H9 (cell line): Measurements from ENCODE around the gene FPGS. TPM values are rescaled to one million over a fixed set of nuclear protein-coding genes. Genes with fewer than 3 reads are reported as not detected.

Experiments used
- DNase-seq: peaks from one replicate; pipeline ENCODE4 v3.0.0-alpha.2; 2017
- H2AFZ ChIP-seq: one replicate; pipeline ENCODE4 v1.6.1; 2013; ENCODE audit warnings: mild to moderate bottlenecking, low read length, control low read depth, moderate library complexity
- H2AK5ac ChIP-seq: 2 replicates; pipeline ENCODE4 v1.6.1; 2013; ENCODE audit warnings: low read length, control low read depth, mixed read lengths; ENCODE audit not compliant: insufficient read length
- H2BK120ac ChIP-seq: one replicate; pipeline ENCODE4 v1.6.1; 2013; ENCODE audit warnings: low read depth, mild to moderate bottlenecking, low read length, control low read depth, inconsistent platforms; ENCODE audit not compliant: poor library complexity, severe bottlenecking
- H2BK12ac ChIP-seq: 2 replicates; pipeline ENCODE4 v1.6.1; 2013; ENCODE audit warnings: low read length, control low read depth, mixed read lengths, low read depth; ENCODE audit not compliant: insufficient read length
- H2BK15ac ChIP-seq: 2 replicates; pipeline ENCODE4 v1.6.1; 2013; ENCODE audit warnings: low read depth, low read length, control low read depth
- H2BK20ac ChIP-seq: one replicate; pipeline ENCODE4 v1.6.1; 2013; ENCODE audit warnings: low read depth, mild to moderate bottlenecking, low read length, control low read depth, inconsistent platforms; ENCODE audit not compliant: poor library complexity, severe bottlenecking
- H2BK5ac ChIP-seq: 2 replicates; pipeline ENCODE4 v1.6.1; 2013; ENCODE audit warnings: low read length, control low read depth, mixed read lengths; ENCODE audit not compliant: insufficient read length
- H3K14ac ChIP-seq: 2 replicates; pipeline ENCODE4 v1.6.1; 2013; ENCODE audit warnings: low read length, control low read depth; ENCODE audit not compliant: insufficient read depth
- H3K18ac ChIP-seq: 2 replicates; pipeline ENCODE4 v1.6.1; 2013; ENCODE audit warnings: low read depth, mild to moderate bottlenecking, mixed read lengths, low read length, control low read depth; ENCODE audit not compliant: insufficient read length
- H3K23ac ChIP-seq: 2 replicates; pipeline ENCODE4 v1.6.1; 2013; ENCODE audit warnings: low read length, control low read depth, mixed read lengths, low read depth; ENCODE audit not compliant: insufficient read length
- H3K23me2 ChIP-seq: 2 replicates; pipeline ENCODE4 v1.6.1; 2013; ENCODE audit warnings: low read depth, mild to moderate bottlenecking, mixed read lengths, low read length, control low read depth; ENCODE audit not compliant: insufficient read length, poor library complexity, severe bottlenecking
- H3K27ac ChIP-seq: 2 replicates; pipeline ENCODE4 v1.5.1; 2013; ENCODE audit warnings: low read length, control low read depth, mixed read lengths, low read depth; ENCODE audit not compliant: insufficient read length
- H3K27me3 ChIP-seq: 2 replicates; pipeline ENCODE4 v1.6.1; 2013; ENCODE audit warnings: low read length, control low read depth, inconsistent platforms; ENCODE audit not compliant: insufficient read depth
- H3K4ac ChIP-seq: 2 replicates; pipeline ENCODE4 v1.6.1; 2013; ENCODE audit warnings: low read depth, mild to moderate bottlenecking, control low read depth, inconsistent platforms, low read length, moderate library complexity
- H3K4me1 ChIP-seq: 2 replicates; pipeline ENCODE4 v1.6.1; 2013; ENCODE audit warnings: low read length, control low read depth, inconsistent platforms; ENCODE audit not compliant: insufficient read depth
- H3K4me2 ChIP-seq: 2 replicates; pipeline ENCODE4 v1.6.1; 2013; ENCODE audit warnings: low read length, control low read depth, mixed read lengths; ENCODE audit not compliant: insufficient read length, insufficient read depth
- H3K56ac ChIP-seq: 2 replicates; pipeline ENCODE4 v1.6.1; 2013; ENCODE audit warnings: low read depth, mild to moderate bottlenecking, mixed read lengths, low read length, control low read depth; ENCODE audit not compliant: insufficient read length
- H3K79me1 ChIP-seq: 2 replicates; pipeline ENCODE4 v1.6.1; 2013; ENCODE audit warnings: low read depth, mild to moderate bottlenecking, moderate library complexity, low read length, control low read depth, inconsistent platforms; ENCODE audit not compliant: insufficient read depth, poor library complexity, severe bottlenecking
- H3K79me2 ChIP-seq: 2 replicates; pipeline ENCODE4 v1.6.1; 2013; ENCODE audit warnings: low read length, control low read depth, inconsistent platforms; ENCODE audit not compliant: insufficient read depth
- H3K9ac ChIP-seq: 2 replicates; pipeline ENCODE4 v1.6.1; 2013; ENCODE audit warnings: low read length, control low read depth, mixed read lengths; ENCODE audit not compliant: insufficient read length; ENCODE audit errors: extremely low read depth
- H3K9me3 ChIP-seq: one replicate; pipeline ENCODE4 v1.6.1; 2013; ENCODE audit warnings: low read depth, low read length, inconsistent platforms; ENCODE audit not compliant: control insufficient read depth
- H3T11ph ChIP-seq: one replicate; pipeline ENCODE4 v1.6.1; 2013; ENCODE audit warnings: mild to moderate bottlenecking, low read length, control low read depth, inconsistent platforms
- H4K20me1 ChIP-seq: one replicate; pipeline ENCODE4 v1.6.1; 2013; ENCODE audit not compliant: control insufficient read depth, insufficient read length, insufficient read depth
- H4K5ac ChIP-seq: 2 replicates; pipeline ENCODE4 v1.6.1; 2013; ENCODE audit warnings: low read depth, mild to moderate bottlenecking, mixed read lengths, low read length, control low read depth; ENCODE audit not compliant: insufficient read length
- H4K8ac ChIP-seq: replicated peaks from 2 replicates; pipeline ENCODE4 v1.6.1; 2013; ENCODE audit warnings: low read length, control low read depth, mixed read lengths, low read depth; ENCODE audit not compliant: insufficient read length
- H4K91ac ChIP-seq: 2 replicates; pipeline ENCODE4 v1.6.1; 2013; ENCODE audit warnings: low read depth, mild to moderate bottlenecking, moderate library complexity, mixed read lengths, low read length, control low read depth; ENCODE audit not compliant: insufficient read length
- H3K27ac Mint-ChIP-seq, 3 experiments: 2 replicates in 2 of 3; 3 replicates in 1 of 3; pipeline ENCODE4 v1.8.0; 2020 to 2021; ENCODE audit warnings: mixed read lengths in 3 of 3, mild to moderate bottlenecking in 1 of 3, moderate library complexity in 1 of 3
- H3K27me3 Mint-ChIP-seq: 2 replicates; pipeline ENCODE4 v1.8.0; 2021; ENCODE audit warnings: low read depth, mild to moderate bottlenecking, moderate library complexity, mixed read lengths
- H3K36me3 Mint-ChIP-seq, 3 experiments: 2 replicates in 2 of 3; 3 replicates in 1 of 3; pipeline ENCODE4 v1.8.0; 2020 to 2021; ENCODE audit warnings: low read depth in 3 of 3, mixed read lengths in 3 of 3; ENCODE audit not compliant: insufficient read depth in 1 of 3
- H3K4me1 Mint-ChIP-seq, 2 experiments: 2 replicates each; pipeline ENCODE4 v1.8.0; 2020; ENCODE audit warnings: mixed read lengths in 2 of 2
- H3K4me3 Mint-ChIP-seq, 2 experiments: 2 replicates in 1 of 2; 3 replicates in 1 of 2; pipeline ENCODE4 v1.8.0; 2020 to 2021; ENCODE audit warnings: mild to moderate bottlenecking in 2 of 2, mixed read lengths in 2 of 2, moderate library complexity in 1 of 2
- H3K9me3 Mint-ChIP-seq, 2 experiments: 2 replicates in 1 of 2; 3 replicates in 1 of 2; pipeline ENCODE4 v1.8.0; 2020; ENCODE audit warnings: mild to moderate bottlenecking in 2 of 2, mixed read lengths in 2 of 2, moderate library complexity in 1 of 2
- WGBS: extraction: QIAGEN DNeasy Blood & Tissue Kit; methylation state at CpG from one replicate; pipeline ENCODE4 v1.1.7; 2013; ENCODE audit warnings: missing lambda C conversion rate, low lambda C conversion rate, mixed read lengths; ENCODE audit not compliant: insufficient read length; ENCODE audit errors: extremely low coverage; 5-methylcytosine and 5-hydroxymethylcytosine counted together
- total RNA-seq: library from RNA; stranded (reverse); gene quantifications from 2 replicates; pipeline ENCODE4 v1.2.1, GENCODE V29; 2021
- TF ChIP-seq, protein P1 (sequence below): fragments of 200-600 bp; sonication (generic); conservative IDR thresholded peaks from 3 replicates; pipeline ENCODE4 v1.8.0; 2021; ENCODE audit warnings: antibody characterized with exemption, mild to moderate bottlenecking

FPGS gene
- total RNA-seq, 1 experiment from 2014 or later, result 68.4 TPM

DNA sequence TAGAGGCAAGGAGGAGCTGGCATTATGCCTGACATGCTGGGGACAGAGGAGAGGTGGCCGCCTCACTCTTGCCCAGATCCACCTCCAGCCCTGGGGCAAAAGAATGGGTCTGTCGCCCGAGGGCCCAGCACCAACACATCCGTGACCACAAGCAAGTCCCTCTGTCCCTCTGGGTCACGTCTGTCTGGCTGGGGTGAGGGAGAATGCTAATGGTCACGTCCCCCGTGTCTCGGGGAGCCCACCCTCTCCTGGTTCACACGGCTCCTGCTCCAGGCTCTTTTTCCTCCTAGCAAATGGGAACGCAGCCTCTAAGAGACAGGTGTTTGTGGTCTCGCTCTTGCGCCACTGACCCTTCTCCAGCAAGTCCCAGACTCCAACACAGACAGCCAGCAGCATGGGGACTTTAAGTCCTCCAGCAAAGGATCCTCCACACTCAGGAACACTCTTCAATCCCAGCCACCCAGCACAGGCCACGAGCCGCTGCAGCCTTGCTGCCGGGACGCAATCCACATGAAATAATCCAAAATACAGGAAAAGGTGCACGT, 47.7 kb downstream of the FPGS start:
- no peaks in the 10 kb centered on the region for H3K23me2 ChIP-seq
- H3K23ac ChIP-seq, result no peak overlapping the region
- no peak overlapping the region for H2BK20ac ChIP-seq
- H3K27ac ChIP-seq, result no peak overlapping the region
- H2BK15ac ChIP-seq, result no peak overlapping the region
- no peak overlapping the region for H2BK12ac ChIP-seq
- no peak overlapping the region for H2AK5ac ChIP-seq
- no peaks in the 10 kb centered on the region for H3K79me2 ChIP-seq
- H3K56ac ChIP-seq, result no peak overlapping the region
- no peaks in the 10 kb centered on the region for H3K27me3 ChIP-seq
- no peak overlapping the region for H3K9ac ChIP-seq
- TF ChIP-seq, protein P1, sequence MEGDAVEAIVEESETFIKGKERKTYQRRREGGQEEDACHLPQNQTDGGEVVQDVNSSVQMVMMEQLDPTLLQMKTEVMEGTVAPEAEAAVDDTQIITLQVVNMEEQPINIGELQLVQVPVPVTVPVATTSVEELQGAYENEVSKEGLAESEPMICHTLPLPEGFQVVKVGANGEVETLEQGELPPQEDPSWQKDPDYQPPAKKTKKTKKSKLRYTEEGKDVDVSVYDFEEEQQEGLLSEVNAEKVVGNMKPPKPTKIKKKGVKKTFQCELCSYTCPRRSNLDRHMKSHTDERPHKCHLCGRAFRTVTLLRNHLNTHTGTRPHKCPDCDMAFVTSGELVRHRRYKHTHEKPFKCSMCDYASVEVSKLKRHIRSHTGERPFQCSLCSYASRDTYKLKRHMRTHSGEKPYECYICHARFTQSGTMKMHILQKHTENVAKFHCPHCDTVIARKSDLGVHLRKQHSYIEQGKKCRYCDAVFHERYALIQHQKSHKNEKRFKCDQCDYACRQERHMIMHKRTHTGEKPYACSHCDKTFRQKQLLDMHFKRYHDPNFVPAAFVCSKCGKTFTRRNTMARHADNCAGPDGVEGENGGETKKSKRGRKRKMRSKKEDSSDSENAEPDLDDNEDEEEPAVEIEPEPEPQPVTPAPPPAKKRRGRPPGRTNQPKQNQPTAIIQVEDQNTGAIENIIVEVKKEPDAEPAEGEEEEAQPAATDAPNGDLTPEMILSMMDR, result no peak
- no peaks in the 10 kb centered on the region for H3K4me1 ChIP-seq
- no peak overlapping the region for H3K4me3 Mint-ChIP-seq
- no peak overlapping the region for H3K4me2 ChIP-seq
- H3T11ph ChIP-seq, result no peak overlapping the region
- H3K9me3 Mint-ChIP-seq, result peaks cover 5 to 12% of the 10 kb centered on the region in 2 experiments; a peak in 3 of 5 replicates
- no peaks in the 10 kb centered on the region for H4K20me1 ChIP-seq
- no peak overlapping the region for H4K91ac ChIP-seq
- no peak overlapping the region for H3K18ac ChIP-seq
- no peak overlapping the region for H2BK120ac ChIP-seq
- no peak overlapping the region for H3K27ac Mint-ChIP-seq
- no CpG with 5 or more reads among the region's 17 CpGs for WGBS
- 0 out of 4 replicates have a peak, but pooled peaks cover 0 to 4% of the 10 kb centered on the region in 2 experiments for H3K4me1 Mint-ChIP-seq
- no peak overlapping the region for H2BK5ac ChIP-seq
- peaks cover 0 to 8% (median 4%) of the 10 kb centered on the region in 3 experiments; a peak in 3 of 7 replicates for H3K36me3 Mint-ChIP-seq
- H3K79me1 ChIP-seq, result no peaks in the 10 kb centered on the region
- H3K27me3 Mint-ChIP-seq, result peaks cover 2% of the 10 kb centered on the region
- H2AFZ ChIP-seq, result no peak overlapping the region
- H3K14ac ChIP-seq, result no peak overlapping the region
- H3K9me3 ChIP-seq, result no peaks in the 10 kb centered on the region
- H4K8ac ChIP-seq, result no peak overlapping the region
- no peak for DNase-seq
- H4K5ac ChIP-seq, result no peak overlapping the region
- H3K4ac ChIP-seq, result no peak overlapping the region
